ENCODE results near the gene GTF3C2. TPM values are rescaled to one million over a fixed set of nuclear protein-coding genes. Genes with fewer than 3 reads are reported as not detected.
A peak's percentile ranks its signal among the peaks of the same experiment; 100 is the strongest.

GTF3C2 gene
- total and polyA plus RNA-seq, 10 of the 15 experiments (the other 5 are each of a cell fraction or from before 2014, with no cell fraction given), result 45.9 to 105 (median 80.3) TPM

DNA sequence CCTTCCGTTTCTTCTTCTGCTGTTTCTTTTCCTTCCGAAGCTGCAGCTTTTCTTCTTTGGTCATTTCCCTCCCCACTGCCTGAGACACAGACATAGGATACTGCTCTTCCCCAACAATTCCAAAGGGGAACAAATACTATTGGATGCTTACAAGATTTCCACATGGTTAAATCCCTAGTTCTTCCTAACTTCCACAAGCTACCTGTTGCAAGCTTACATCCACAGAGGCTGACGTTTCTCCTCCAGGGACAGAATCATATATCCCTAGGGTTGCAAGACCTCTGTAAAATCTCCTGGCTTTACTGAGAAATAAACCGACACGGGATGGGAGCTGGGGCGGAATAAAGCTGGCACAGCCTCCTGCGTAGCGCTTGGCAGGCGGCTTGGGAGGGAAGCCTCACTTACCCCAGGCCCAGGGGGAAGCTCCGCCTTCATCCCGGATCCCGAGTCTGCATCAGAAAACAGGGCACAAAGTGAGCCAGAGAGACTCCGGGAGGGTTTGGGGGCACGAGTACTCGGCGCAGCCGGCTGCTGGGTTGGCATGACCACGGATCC, 13.0 kb upstream of the GTF3C2 start:
- intact Hi-C loops (cut with micrococcal nuclease; ENCODE audit: unreplicated experiment), result loop anchor here (1.0 to 5.0 kb wide), 4 partner anchors 11 to 47 kb away; partner anchors contain the start of genes GTF3C2, MPV17, PPM1G and ZNF513
- Histone ChIP-seq H3K4me3 (peak overlapping the region; percentile 79), H3K36me3 (ENCODE audit: control insufficient read depth in 2 of 2, insufficient read depth in 2 of 2, low read length in 1 of 2) (peaks cover 9 to 24% of the 10 kb centered on the region in 2 experiments), H3K9me3 (replicated peaks; ENCODE audit: control insufficient read depth, insufficient read depth, low read length) (no peaks in the 10 kb centered on the region), H3K4me2 (ENCODE audit: control insufficient read depth, insufficient read depth) (peak overlapping the region; percentile 89), H3K9ac (ENCODE audit: control insufficient read depth, insufficient read depth, low read length) (peak overlapping the region; percentile 89), H3K27me3 (replicated peaks in 1 of 2; ENCODE audit: control insufficient read depth in 2 of 2, insufficient read depth in 2 of 2, low read length in 1 of 2) (no peaks in the 10 kb centered on the region), H4K20me1 (ENCODE audit: control insufficient read depth, insufficient read depth) (no peaks in the 10 kb centered on the region), H3K27ac (ENCODE audit: control insufficient read depth, insufficient read depth) (peak overlapping the region; percentile 67), H3K4me1 (ENCODE audit: control insufficient read depth, insufficient read depth, low read length) (peaks cover 4% of the 10 kb centered on the region; the same call in 1 of the 2 replicates), H3K79me2 (ENCODE audit: control insufficient read depth, insufficient read depth, low read length) (peaks cover 40% of the 10 kb centered on the region), H2AFZ (ENCODE audit: control insufficient read depth, low read depth, low read length) (peak overlapping the region; percentile 89)
- FAIRE-seq (no peak), ATAC-seq (no peak; the same call in 1 of the 3 replicates), DNase-seq (ENCODE audit: low read depth, low spot score) (no peak)
- in situ Hi-C loops (cut with MboI), result no loop called here
- WGBS (ENCODE audit: insufficient coverage, insufficient replicate concordance, low lambda C conversion rate, missing lambda C conversion rate), result under 1% methylated on average over 17 of the region's 18 CpGs
- RAD21 ChIA-PET (ENCODE audit: unreplicated experiment), result interaction anchor here (0.9 to 2.0 kb wide), 5 partner anchors 9 to 60 kb away, joined by 3 to 7 read pairs (median 5); partner anchors contain the start of genes MPV17 and PPM1G
- BruUV-seq (replicated peaks), result TSS peak; percentile 66
- POLR2A ChIA-PET, result interaction anchor here (0.6 to 1.7 kb wide), 12 partner anchors 9 to 297 kb away, joined by 3 to 10 read pairs (median 3); partner anchors contain the start of genes GTF3C2, NRBP1 and ZNF513
- SMC1A ChIA-PET (ENCODE audit: uncharacterized antibody, unreplicated experiment), result interaction anchor here (0.6 to 3.2 kb wide), 10 partner anchors 10 to 320 kb away, joined by 3 to 13 read pairs (median 5); partner anchors contain the start of genes GTF3C2 and PPM1G
- CTCF ChIA-PET, result interaction anchor here (0.8 to 1.9 kb wide), 14 partner anchors 9 to 314 kb away, joined by 3 to 14 read pairs (median 4); partner anchors contain the start of genes NRBP1 and PPM1G
- TF ChIP-seq SRF (IDR thresholded peaks at IDR 0.05; ENCODE audit: low read depth in 2 of 2, low read length in 2 of 2), result no peak
- TF ChIP-seq SMARCA5 (IDR thresholded peaks at IDR 0.05), result no peak
- TF ChIP-seq RBBP5 (conservative IDR thresholded peaks at IDR 0.05), result no peak
- no peak for TF ChIP-seq MYC (IDR thresholded peaks at IDR 0.05; ENCODE audit: insufficient read depth, insufficient read length, insufficient replicate concordance, low read length, severe bottlenecking)
- TF ChIP-seq, protein P1, sequence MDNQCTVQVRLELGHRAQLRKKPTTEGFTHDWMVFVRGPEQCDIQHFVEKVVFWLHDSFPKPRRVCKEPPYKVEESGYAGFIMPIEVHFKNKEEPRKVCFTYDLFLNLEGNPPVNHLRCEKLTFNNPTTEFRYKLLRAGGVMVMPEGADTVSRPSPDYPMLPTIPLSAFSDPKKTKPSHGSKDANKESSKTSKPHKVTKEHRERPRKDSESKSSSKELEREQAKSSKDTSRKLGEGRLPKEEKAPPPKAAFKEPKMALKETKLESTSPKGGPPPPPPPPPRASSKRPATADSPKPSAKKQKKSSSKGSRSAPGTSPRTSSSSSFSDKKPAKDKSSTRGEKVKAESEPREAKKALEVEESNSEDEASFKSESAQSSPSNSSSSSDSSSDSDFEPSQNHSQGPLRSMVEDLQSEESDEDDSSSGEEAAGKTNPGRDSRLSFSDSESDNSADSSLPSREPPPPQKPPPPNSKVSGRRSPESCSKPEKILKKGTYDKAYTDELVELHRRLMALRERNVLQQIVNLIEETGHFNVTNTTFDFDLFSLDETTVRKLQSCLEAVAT (IDR thresholded peaks at IDR 0.05), result no peak
- TF ChIP-seq, protein P2, sequence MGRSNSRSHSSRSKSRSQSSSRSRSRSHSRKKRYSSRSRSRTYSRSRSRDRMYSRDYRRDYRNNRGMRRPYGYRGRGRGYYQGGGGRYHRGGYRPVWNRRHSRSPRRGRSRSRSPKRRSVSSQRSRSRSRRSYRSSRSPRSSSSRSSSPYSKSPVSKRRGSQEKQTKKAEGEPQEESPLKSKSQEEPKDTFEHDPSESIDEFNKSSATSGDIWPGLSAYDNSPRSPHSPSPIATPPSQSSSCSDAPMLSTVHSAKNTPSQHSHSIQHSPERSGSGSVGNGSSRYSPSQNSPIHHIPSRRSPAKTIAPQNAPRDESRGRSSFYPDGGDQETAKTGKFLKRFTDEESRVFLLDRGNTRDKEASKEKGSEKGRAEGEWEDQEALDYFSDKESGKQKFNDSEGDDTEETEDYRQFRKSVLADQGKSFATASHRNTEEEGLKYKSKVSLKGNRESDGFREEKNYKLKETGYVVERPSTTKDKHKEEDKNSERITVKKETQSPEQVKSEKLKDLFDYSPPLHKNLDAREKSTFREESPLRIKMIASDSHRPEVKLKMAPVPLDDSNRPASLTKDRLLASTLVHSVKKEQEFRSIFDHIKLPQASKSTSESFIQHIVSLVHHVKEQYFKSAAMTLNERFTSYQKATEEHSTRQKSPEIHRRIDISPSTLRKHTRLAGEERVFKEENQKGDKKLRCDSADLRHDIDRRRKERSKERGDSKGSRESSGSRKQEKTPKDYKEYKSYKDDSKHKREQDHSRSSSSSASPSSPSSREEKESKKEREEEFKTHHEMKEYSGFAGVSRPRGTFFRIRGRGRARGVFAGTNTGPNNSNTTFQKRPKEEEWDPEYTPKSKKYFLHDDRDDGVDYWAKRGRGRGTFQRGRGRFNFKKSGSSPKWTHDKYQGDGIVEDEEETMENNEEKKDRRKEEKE (IDR thresholded peaks at IDR 0.05), result no peak
- TF ChIP-seq, protein P3, sequence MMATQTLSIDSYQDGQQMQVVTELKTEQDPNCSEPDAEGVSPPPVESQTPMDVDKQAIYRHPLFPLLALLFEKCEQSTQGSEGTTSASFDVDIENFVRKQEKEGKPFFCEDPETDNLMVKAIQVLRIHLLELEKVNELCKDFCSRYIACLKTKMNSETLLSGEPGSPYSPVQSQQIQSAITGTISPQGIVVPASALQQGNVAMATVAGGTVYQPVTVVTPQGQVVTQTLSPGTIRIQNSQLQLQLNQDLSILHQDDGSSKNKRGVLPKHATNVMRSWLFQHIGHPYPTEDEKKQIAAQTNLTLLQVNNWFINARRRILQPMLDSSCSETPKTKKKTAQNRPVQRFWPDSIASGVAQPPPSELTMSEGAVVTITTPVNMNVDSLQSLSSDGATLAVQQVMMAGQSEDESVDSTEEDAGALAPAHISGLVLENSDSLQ (IDR thresholded peaks at IDR 0.05), result no peak
- TF ChIP-seq, protein P4, sequence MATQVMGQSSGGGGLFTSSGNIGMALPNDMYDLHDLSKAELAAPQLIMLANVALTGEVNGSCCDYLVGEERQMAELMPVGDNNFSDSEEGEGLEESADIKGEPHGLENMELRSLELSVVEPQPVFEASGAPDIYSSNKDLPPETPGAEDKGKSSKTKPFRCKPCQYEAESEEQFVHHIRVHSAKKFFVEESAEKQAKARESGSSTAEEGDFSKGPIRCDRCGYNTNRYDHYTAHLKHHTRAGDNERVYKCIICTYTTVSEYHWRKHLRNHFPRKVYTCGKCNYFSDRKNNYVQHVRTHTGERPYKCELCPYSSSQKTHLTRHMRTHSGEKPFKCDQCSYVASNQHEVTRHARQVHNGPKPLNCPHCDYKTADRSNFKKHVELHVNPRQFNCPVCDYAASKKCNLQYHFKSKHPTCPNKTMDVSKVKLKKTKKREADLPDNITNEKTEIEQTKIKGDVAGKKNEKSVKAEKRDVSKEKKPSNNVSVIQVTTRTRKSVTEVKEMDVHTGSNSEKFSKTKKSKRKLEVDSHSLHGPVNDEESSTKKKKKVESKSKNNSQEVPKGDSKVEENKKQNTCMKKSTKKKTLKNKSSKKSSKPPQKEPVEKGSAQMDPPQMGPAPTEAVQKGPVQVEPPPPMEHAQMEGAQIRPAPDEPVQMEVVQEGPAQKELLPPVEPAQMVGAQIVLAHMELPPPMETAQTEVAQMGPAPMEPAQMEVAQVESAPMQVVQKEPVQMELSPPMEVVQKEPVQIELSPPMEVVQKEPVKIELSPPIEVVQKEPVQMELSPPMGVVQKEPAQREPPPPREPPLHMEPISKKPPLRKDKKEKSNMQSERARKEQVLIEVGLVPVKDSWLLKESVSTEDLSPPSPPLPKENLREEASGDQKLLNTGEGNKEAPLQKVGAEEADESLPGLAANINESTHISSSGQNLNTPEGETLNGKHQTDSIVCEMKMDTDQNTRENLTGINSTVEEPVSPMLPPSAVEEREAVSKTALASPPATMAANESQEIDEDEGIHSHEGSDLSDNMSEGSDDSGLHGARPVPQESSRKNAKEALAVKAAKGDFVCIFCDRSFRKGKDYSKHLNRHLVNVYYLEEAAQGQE (IDR thresholded peaks at IDR 0.05; ENCODE audit: low read depth, low read length), result no peak
- TF ChIP-seq, protein P5, sequence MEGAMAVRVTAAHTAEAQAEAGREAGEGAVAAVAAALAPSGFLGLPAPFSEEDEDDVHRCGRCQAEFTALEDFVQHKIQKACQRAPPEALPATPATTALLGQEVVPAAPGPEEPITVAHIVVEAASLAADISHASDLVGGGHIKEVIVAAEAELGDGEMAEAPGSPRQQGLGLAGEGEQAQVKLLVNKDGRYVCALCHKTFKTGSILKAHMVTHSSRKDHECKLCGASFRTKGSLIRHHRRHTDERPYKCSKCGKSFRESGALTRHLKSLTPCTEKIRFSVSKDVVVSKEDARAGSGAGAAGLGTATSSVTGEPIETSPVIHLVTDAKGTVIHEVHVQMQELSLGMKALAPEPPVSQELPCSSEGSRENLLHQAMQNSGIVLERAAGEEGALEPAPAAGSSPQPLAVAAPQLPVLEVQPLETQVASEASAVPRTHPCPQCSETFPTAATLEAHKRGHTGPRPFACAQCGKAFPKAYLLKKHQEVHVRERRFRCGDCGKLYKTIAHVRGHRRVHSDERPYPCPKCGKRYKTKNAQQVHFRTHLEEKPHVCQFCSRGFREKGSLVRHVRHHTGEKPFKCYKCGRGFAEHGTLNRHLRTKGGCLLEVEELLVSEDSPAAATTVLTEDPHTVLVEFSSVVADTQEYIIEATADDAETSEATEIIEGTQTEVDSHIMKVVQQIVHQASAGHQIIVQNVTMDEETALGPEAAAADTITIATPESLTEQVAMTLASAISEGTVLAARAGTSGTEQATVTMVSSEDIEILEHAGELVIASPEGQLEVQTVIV (IDR thresholded peaks at IDR 0.05; ENCODE audit: borderline replicate concordance, partially characterized antibody), result no peak
- TF ChIP-seq SP1 (IDR thresholded peaks at IDR 0.05; ENCODE audit: low read depth, low read length), result no peak

All from GM12878 (cell line).